Right atrium auricular region (tissue), 2 donors: ENCODE results near the gene DHPS. TPM values are rescaled to one million over a fixed set of nuclear protein-coding genes. Genes with fewer than 3 reads are reported as not detected.

Source experiments
- DNase-seq: peaks from one replicate; pipeline ENCODE4 v3.0.0-alpha.2; 2019; ENCODE audit warnings: low spot score
- H3K27ac ChIP-seq, 2 donors: fragments of 200-600 bp; sonication (generic); 1 replicate in 1 of 2; 2 replicates in 1 of 2; pipeline ENCODE4 v1.5.1; 2016 to 2019
- H3K27me3 ChIP-seq, 2 donors: fragments of 200-600 bp; sonication (generic); one replicate each; pipeline versions ENCODE4 v1.5.1 to v1.6.0; 2017 to 2019
- H3K36me3 ChIP-seq: fragments of 200-600 bp; sonication (generic); one replicate; pipeline ENCODE4 v1.5.1; 2016
- H3K4me1 ChIP-seq, 2 donors: fragments of 200-600 bp; sonication (generic); one replicate each; pipeline versions ENCODE4 v1.5.1 to v1.6.0; 2017 to 2019
- H3K4me3 ChIP-seq, 2 donors: fragments of 200-600 bp; sonication (generic); 1 replicate in 1 of 2; 2 replicates in 1 of 2; pipeline ENCODE4 v1.5.1; 2017 to 2019; ENCODE audit warnings: mild to moderate bottlenecking in 1 of 2, moderate library complexity in 1 of 2
- H3K9me3 ChIP-seq, 2 donors: fragments of 200-600 bp; sonication (generic); one replicate each; pipeline ENCODE4 v1.5.1; 2019
- total RNA-seq, 2 donors: library from RNA; depleted of rRNA; stranded (reverse); fragments of >200 nt; gene quantifications; one replicate each; pipeline ENCODE4 v1.1.0, GENCODE V29; 2016
- TF ChIP-seq, protein P1 (sequence below), 2 donors: fragments of 200-600 bp; sonication (generic); IDR thresholded peaks; one replicate each; pipeline ENCODE4 v1.5.1; 2019; ENCODE audit warnings: antibody characterized with exemption in 2 of 2

The DHPS gene
- total RNA-seq, 2 donors from 2014 or later: 59.8 to 60.1 TPM

DNA sequence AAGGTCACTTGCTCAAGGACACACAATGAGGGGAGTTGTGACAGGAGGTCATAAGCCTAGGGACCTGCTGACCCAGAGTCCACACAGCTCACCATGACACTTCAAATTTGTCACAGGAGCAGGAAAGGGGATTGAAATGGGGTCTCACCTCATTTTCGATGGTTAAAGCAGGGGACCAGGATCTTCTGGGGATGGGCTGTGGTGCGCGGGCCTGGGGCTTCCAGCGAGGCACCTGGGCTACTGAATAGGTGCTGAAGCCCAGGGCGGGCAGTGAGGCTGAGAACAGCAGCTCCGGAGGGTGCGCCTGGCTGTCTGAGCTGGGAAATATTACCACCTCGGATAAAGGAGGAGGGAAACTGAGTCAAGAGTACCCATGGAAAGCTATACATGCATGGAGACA is 26.1 kb downstream of the DHPS start:
- H3K4me1 ChIP-seq: no peaks in the 10 kb centered on the region
- no peaks in the 10 kb centered on the region for H3K27me3 ChIP-seq

GRCh38 chr19:12652219-12652618 is 29.5 kb downstream of the DHPS start:
- H3K9me3 ChIP-seq: no peaks in the 10 kb centered on the region
- H3K27me3 ChIP-seq: no peaks in the 10 kb centered on the region
- H3K36me3 ChIP-seq: peaks cover 17% of the 10 kb centered on the region
- TF ChIP-seq, protein P1, sequence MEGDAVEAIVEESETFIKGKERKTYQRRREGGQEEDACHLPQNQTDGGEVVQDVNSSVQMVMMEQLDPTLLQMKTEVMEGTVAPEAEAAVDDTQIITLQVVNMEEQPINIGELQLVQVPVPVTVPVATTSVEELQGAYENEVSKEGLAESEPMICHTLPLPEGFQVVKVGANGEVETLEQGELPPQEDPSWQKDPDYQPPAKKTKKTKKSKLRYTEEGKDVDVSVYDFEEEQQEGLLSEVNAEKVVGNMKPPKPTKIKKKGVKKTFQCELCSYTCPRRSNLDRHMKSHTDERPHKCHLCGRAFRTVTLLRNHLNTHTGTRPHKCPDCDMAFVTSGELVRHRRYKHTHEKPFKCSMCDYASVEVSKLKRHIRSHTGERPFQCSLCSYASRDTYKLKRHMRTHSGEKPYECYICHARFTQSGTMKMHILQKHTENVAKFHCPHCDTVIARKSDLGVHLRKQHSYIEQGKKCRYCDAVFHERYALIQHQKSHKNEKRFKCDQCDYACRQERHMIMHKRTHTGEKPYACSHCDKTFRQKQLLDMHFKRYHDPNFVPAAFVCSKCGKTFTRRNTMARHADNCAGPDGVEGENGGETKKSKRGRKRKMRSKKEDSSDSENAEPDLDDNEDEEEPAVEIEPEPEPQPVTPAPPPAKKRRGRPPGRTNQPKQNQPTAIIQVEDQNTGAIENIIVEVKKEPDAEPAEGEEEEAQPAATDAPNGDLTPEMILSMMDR (IDR thresholded peaks at IDR 0.05): no peak
- H3K4me1 ChIP-seq: peaks cover 0 to 14% of the 10 kb centered on the region in 2 donors
- H3K4me3 ChIP-seq: no peak overlapping the region
- no peak for DNase-seq
- H3K27ac ChIP-seq: no peak overlapping the region

More for the DNA sequence above, 26.1 kb downstream of the DHPS start:
- Histone ChIP-seq H3K27ac (no peak overlapping the region), H3K4me3 (no peak overlapping the region), H3K9me3 (no peaks in the 10 kb centered on the region), H3K36me3 (peaks cover 21% of the 10 kb centered on the region)
- TF ChIP-seq, protein P1 (IDR thresholded peaks at IDR 0.05): no peak
- no peak for DNase-seq

DNA sequence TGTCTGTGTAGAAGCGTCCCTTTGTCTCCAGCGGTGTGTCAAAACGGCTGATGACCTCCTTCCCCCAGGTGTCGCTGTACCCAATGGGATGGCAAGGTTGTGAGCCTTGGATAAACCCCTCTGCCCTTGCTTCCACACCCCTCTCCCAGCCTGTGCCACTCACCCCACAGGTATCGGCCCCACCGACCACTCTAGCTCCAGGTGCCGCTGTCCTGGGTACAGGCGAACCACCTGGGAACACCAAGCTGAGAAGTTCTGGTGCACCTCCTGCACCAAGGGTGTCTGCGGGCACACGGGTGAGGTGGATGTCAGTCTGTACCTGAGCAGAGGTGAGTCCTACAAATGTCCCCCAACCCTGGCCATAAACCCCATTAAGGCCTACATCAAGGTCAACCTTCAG is 31.7 kb downstream of the DHPS start:
- no peaks in the 10 kb centered on the region for H3K27me3 ChIP-seq
- peaks cover 3% of the 10 kb centered on the region for H3K36me3 ChIP-seq
- TF ChIP-seq, protein P1 (IDR thresholded peaks at IDR 0.05): no peak
- H3K9me3 ChIP-seq: no peaks in the 10 kb centered on the region
- H3K27ac ChIP-seq: no peak overlapping the region
- H3K4me1 ChIP-seq: peaks cover 0 to 14% of the 10 kb centered on the region in 2 donors
- DNase-seq: no peak
- no peak overlapping the region for H3K4me3 ChIP-seq

DNA sequence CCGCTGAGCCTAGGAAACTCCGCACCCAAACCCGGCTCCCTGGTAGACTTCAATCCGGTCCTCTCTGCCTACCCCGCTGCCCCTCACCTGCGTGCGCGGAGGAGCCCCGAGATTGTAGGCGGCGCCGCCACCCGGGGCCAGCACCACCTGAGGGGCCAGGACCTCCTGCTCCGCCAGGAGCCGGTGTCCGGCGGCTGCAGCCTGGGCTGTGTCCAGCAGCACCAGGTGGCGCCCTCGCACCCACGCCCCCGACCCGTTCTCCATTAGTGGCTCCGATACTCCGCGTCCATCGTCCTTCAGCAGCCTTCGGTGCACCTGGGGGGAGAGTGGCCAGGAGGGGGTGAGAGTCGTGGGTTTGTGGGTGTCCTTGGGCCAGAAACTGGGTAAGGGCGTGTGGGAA is 33.6 kb downstream of the DHPS start:
- Histone ChIP-seq H3K36me3 (no peaks in the 10 kb centered on the region), H3K27ac (no peak overlapping the region), H3K4me1 (peaks cover 0 to 14% of the 10 kb centered on the region in 2 donors), H3K27me3 (no peaks in the 10 kb centered on the region), H3K4me3 (peak overlapping the region; percentile 36 to 46), H3K9me3 (no peaks in the 10 kb centered on the region)
- DNase-seq: no peak
- TF ChIP-seq, protein P1 (IDR thresholded peaks at IDR 0.05): peak in 1 of 2 donors; percentile 55

GRCh38 chr19:12647490-12648071 is 34.1 kb downstream of the DHPS start:
- TF ChIP-seq, protein P1 (IDR thresholded peaks at IDR 0.05): no peak
- no peak for DNase-seq
- no peaks in the 10 kb centered on the region for H3K27me3 ChIP-seq
- no peak overlapping the region for H3K27ac ChIP-seq
- no peaks in the 10 kb centered on the region for H3K9me3 ChIP-seq
- H3K4me3 ChIP-seq: peak overlapping the region; percentile 36 to 46
- no peaks in the 10 kb centered on the region for H3K36me3 ChIP-seq
- H3K4me1 ChIP-seq: peaks cover 0 to 14% of the 10 kb centered on the region in 2 donors

DNA sequence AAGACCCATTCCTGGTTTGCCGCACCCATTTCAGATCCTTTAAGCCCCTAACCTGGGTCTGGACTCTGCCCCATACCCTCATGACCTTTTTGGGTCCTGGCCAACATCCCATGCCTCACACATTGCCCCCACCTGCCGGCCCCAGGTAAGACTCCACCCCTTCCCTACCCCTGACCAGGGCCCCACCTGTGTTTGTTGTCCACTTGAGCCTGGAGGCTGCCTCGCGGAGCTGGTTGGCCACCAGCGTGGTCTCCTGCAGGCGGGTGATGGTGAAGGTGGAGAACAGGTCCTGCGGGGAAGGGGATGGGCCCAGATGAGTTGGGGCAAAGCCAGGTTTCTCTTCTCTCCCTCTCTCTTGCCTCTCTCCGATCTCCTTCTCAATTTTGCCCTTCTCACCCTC is 34.6 kb downstream of the DHPS start:
- peaks cover 0 to 14% of the 10 kb centered on the region in 2 donors for H3K4me1 ChIP-seq
- H3K27me3 ChIP-seq: no peaks in the 10 kb centered on the region
- H3K4me3 ChIP-seq: peak overlapping the region in 1 of 2 donors; percentile 46
- H3K27ac ChIP-seq: no peak overlapping the region
- no peaks in the 10 kb centered on the region for H3K9me3 ChIP-seq
- TF ChIP-seq, protein P1 (IDR thresholded peaks at IDR 0.05): no peak
- no peaks in the 10 kb centered on the region for H3K36me3 ChIP-seq
- DNase-seq: no peak
